Fibroblast of lung (primary cell): Measurements from ENCODE around the gene CFAP68. TPM values are rescaled to one million over a fixed set of nuclear protein-coding genes. Genes with fewer than 3 reads are reported as not detected.

Experiments used
- DNase-seq, 2 donors: peaks; one replicate each; pipeline versions ENCODE4 v3.0.0 to v3.0.0-alpha.2; 2010; ENCODE audit warnings: low read depth in 2 of 2
- H2AFZ ChIP-seq: 2 replicates; pipeline ENCODE4 v1.5.1; 2012; ENCODE audit warnings: low read length, control low read depth, inconsistent platforms
- H3K27ac ChIP-seq: 2 replicates; pipeline ENCODE4 v1.5.1; 2011; ENCODE audit warnings: low read length, control low read depth; ENCODE audit not compliant: insufficient read depth
- H3K27me3 ChIP-seq: 2 replicates; pipeline ENCODE4 v1.5.1; 2011; ENCODE audit warnings: mild to moderate bottlenecking, low read length; ENCODE audit not compliant: control insufficient read depth, insufficient read depth
- H3K36me3 ChIP-seq: 2 replicates; pipeline ENCODE4 v1.5.1; 2011; ENCODE audit warnings: low read length; ENCODE audit not compliant: control insufficient read depth, insufficient read depth
- H3K4me1 ChIP-seq: 2 replicates; pipeline ENCODE4 v1.5.1; 2011; ENCODE audit warnings: low read length; ENCODE audit not compliant: control insufficient read depth, insufficient read depth; ENCODE audit errors: extremely low read depth
- H3K4me2 ChIP-seq: 2 replicates; pipeline ENCODE4 v1.5.1; 2011; ENCODE audit warnings: low read length, control low read depth; ENCODE audit not compliant: insufficient read depth; ENCODE audit errors: extremely low read depth
- H3K4me3 ChIP-seq, 4 experiments: fragments of 200-600 bp in 1 of 4; sonication (generic) in 1 of 4; replicated peaks in 1 of 4; 2 replicates each; pipeline ENCODE4 v1.5.1; 2011 to 2016; ENCODE audit warnings: low read length in 4 of 4, low read depth in 3 of 4, mild to moderate bottlenecking in 3 of 4, control low read depth in 2 of 4, inconsistent platforms in 1 of 4, mixed read lengths in 1 of 4; ENCODE audit not compliant: insufficient read depth in 1 of 4; ENCODE audit errors: control extremely low read depth in 1 of 4
- H3K79me2 ChIP-seq: 2 replicates; pipeline ENCODE4 v1.5.1; 2012; ENCODE audit warnings: mild to moderate bottlenecking, low read length, inconsistent platforms; ENCODE audit not compliant: control insufficient read depth, insufficient read depth
- H3K9ac ChIP-seq: 2 replicates; pipeline ENCODE4 v1.5.1; 2011; ENCODE audit warnings: mild to moderate bottlenecking, low read length, control low read depth; ENCODE audit not compliant: insufficient read depth
- H3K9me3 ChIP-seq: 2 replicates; pipeline ENCODE4 v1.5.1; 2012; ENCODE audit warnings: low read depth, low read length; ENCODE audit not compliant: control insufficient read depth, insufficient read depth
- H4K20me1 ChIP-seq: 2 replicates; pipeline ENCODE4 v1.5.1; 2011; ENCODE audit warnings: low read length; ENCODE audit not compliant: control insufficient read depth, insufficient read depth; ENCODE audit errors: extremely low read depth
- EZH2 ChIP-seq: IDR thresholded peaks from 2 replicates; pipeline ENCODE4 v1.5.1; 2012; ENCODE audit warnings: low read length, control low read depth, mild to moderate bottlenecking; ENCODE audit errors: missing control alignments
- polyA plus RNA-seq, 2 donors: library from polyadenylated mRNA; depleted of rRNA in 1 of 2; stranded (reverse) in 1 of 2; unstranded in 1 of 2; fragments of >200 nt; gene quantifications; 2 replicates each; pipeline ENCODE4 v1.2.1, GENCODE V29; 2011 to 2012; ENCODE audit warnings: missing spikeins in 1 of 2
- total RNA-seq: library from RNA; depleted of rRNA; stranded (reverse); fragments of >200 nt; gene quantifications from 2 replicates; pipeline ENCODE4 v1.2.1, GENCODE V29; 2014
- TF ChIP-seq, protein P1 (sequence below), 2 donors: IDR thresholded peaks in 1 of 2; conservative IDR thresholded peaks in 1 of 2; 1 replicate in 1 of 2; 2 replicates in 1 of 2; pipeline ENCODE4 v1.5.1; 2011 to 2012; ENCODE audit warnings: low read length in 2 of 2, control low read depth in 1 of 2, inconsistent platforms in 1 of 2, low read depth in 1 of 2, mild to moderate bottlenecking in 1 of 2

CFAP68 gene
- total and polyA plus RNA-seq, 2 donors (not counting 1 experiment from before 2014, with no cell fraction given) = 19.3 to 21.1 TPM

DNA sequence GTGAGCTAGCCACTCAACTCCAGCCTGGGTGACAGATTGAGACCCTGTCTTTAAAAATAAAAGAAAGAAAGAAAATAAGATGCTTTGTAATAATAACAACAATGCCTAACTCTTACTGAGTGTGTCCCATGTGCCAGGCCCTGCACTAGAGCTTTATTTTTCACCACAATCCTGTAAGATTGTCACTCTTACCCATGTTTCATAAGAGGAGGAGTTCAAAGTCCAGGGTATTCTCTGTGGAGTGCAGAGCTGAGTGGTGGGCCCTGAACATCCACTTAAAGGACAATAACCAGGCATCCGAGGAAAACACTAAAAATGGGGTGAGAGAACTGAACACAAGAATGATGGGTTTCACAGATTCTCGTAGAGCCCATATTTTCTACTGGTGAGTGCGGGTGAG lies 38.4 kb downstream of the CFAP68 start:
- no peaks in the 10 kb centered on the region for H3K27me3 ChIP-seq
- H3K27ac ChIP-seq = no peak overlapping the region
- no peaks in the 10 kb centered on the region for H3K79me2 ChIP-seq
- no peak overlapping the region for H2AFZ ChIP-seq
- H4K20me1 ChIP-seq = no peaks in the 10 kb centered on the region
- H3K9me3 ChIP-seq = no peaks in the 10 kb centered on the region
- no peak overlapping the region for H3K9ac ChIP-seq
- DNase-seq = no peak
- TF ChIP-seq, protein P1, sequence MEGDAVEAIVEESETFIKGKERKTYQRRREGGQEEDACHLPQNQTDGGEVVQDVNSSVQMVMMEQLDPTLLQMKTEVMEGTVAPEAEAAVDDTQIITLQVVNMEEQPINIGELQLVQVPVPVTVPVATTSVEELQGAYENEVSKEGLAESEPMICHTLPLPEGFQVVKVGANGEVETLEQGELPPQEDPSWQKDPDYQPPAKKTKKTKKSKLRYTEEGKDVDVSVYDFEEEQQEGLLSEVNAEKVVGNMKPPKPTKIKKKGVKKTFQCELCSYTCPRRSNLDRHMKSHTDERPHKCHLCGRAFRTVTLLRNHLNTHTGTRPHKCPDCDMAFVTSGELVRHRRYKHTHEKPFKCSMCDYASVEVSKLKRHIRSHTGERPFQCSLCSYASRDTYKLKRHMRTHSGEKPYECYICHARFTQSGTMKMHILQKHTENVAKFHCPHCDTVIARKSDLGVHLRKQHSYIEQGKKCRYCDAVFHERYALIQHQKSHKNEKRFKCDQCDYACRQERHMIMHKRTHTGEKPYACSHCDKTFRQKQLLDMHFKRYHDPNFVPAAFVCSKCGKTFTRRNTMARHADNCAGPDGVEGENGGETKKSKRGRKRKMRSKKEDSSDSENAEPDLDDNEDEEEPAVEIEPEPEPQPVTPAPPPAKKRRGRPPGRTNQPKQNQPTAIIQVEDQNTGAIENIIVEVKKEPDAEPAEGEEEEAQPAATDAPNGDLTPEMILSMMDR (conservative IDR thresholded peaks at IDR 0.05 in 1 of 2, IDR thresholded peaks at IDR 0.05 in 1 of 2; ENCODE audit: low read depth in 1 of 2, low read length in 2 of 2) = no peak
- TF ChIP-seq EZH2 = no peak
- no peaks in the 10 kb centered on the region for H3K36me3 ChIP-seq
- no peak overlapping the region for H3K4me3 ChIP-seq
- peaks cover 13% of the 10 kb centered on the region for H3K4me1 ChIP-seq
- H3K4me2 ChIP-seq = no peak overlapping the region

DNA sequence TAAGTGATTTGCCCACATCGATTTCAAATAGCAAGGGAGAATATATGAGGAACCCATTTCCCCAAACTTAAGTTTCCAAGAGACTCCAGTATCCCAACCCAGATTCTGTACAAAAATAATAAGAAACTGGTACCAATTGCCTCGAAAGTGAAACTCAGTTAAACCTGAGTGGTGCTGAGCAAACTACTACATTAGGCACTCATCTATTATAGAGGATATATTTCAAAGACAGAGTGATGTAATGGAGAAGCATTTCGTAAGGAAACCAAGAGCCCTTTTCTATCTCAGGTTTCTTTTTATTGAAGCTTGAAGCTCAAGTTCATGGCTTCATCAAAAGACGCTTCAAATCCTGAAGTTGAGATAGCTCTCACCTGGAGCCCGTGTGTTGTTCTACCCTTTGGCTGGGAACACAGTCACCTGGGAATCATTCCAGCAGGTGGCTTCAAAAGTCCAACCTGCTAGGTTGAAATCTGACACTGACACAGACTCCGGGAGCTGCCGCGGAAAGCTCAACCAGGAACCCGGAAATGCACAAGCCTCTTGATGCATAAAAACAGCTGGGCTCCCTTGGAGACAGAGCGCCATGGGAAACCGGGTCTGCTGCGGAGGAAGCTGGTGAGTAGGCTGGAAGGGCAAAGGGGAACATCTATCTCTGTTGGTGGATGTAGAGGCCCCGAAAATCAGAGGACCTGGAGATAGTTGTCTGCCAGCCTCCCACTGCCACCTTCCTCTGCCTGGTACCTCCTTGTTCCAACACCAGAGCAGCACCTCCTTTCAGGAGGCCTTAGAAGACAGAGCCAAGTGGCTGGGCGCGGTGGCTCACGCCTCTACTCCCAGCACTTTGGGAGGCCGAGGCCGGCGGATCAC lies 39.3 kb downstream of the CFAP68 start, which contains the start of gene C11orf52:
Gene C11orf52, plus strand, starts transcription at position 524 of the 867 bp plus-strand sequence. Its CDS starts 60 bp downstream, at position 584.
- DNase-seq = peak in 1 of 2 donors; percentile 37
- H4K20me1 ChIP-seq = no peaks in the 10 kb centered on the region
- H3K9me3 ChIP-seq = no peaks in the 10 kb centered on the region
- H3K36me3 ChIP-seq = no peaks in the 10 kb centered on the region
- no peaks in the 10 kb centered on the region for H3K27me3 ChIP-seq
- no peak within 1 kb of the TSS for H3K4me3 ChIP-seq
- H3K4me2 ChIP-seq = no peak within 1 kb of the TSS
- TF ChIP-seq, protein P1 (conservative IDR thresholded peaks at IDR 0.05 in 1 of 2, IDR thresholded peaks at IDR 0.05 in 1 of 2; ENCODE audit: low read depth in 1 of 2, low read length in 2 of 2) = no peak
- no peak for TF ChIP-seq EZH2
- H3K79me2 ChIP-seq = no peaks in the 10 kb centered on the region
- H3K9ac ChIP-seq = no peak within 1 kb of the TSS
- H3K27ac ChIP-seq = peak within 1 kb of the TSS; percentile 8
- peaks cover 13% of the 10 kb centered on the region for H3K4me1 ChIP-seq
- peak within 1 kb of the TSS; percentile 71 for H2AFZ ChIP-seq

DNA sequence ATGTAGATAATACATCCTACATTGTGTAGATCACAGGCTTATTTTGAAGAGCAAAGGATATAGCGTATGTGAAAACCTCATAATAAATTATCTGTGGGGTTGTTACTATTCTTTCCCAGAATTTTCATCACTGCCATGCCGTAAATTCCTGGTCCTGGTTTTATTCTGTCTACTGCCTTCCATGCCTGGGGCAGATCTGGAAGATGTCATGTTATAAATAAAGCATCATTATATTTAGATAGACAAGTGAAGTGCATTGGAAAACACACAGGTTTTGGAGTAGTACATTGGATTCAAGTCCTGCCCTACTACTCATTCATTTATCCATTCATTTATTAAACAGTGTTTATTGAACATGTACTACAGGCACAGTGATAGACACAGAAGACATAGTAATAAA lies 41.6 kb downstream of the CFAP68 start:
- H3K4me3 ChIP-seq = no peak overlapping the region
- H3K9ac ChIP-seq = no peak overlapping the region
- no peak overlapping the region for H3K27ac ChIP-seq
- no peaks in the 10 kb centered on the region for H3K36me3 ChIP-seq
- H4K20me1 ChIP-seq = no peaks in the 10 kb centered on the region
- no peaks in the 10 kb centered on the region for H3K79me2 ChIP-seq
- DNase-seq = no peak
- no peak overlapping the region for H3K4me2 ChIP-seq
- peaks cover 11% of the 10 kb centered on the region for H3K4me1 ChIP-seq
- H3K27me3 ChIP-seq = no peaks in the 10 kb centered on the region
- H2AFZ ChIP-seq = no peak overlapping the region
- no peaks in the 10 kb centered on the region for H3K9me3 ChIP-seq
- TF ChIP-seq, protein P1 (conservative IDR thresholded peaks at IDR 0.05 in 1 of 2, IDR thresholded peaks at IDR 0.05 in 1 of 2; ENCODE audit: low read depth in 1 of 2, low read length in 2 of 2) = no peak
- TF ChIP-seq EZH2 = no peak
